HL-60/S4 treated with phorbol 12-myristate 13-acetate at 8.2 ng/mL for 4 days and 3 days (cell line): ENCODE data around the gene ZNF467.

ENCODE experiments used
- in situ Hi-C: fragments of 300-500 bp; cut with MboI; formaldehyde crosslinking; loops from 2 replicates; pipeline ENCODE4 v1.15.0; 2022; ENCODE audit warnings: low sequenced_read_pairs

ZNF467 gene

GRCh38 chr7:149787428-149788299 is 14.3 kb upstream of the ZNF467 start:
- in situ Hi-C loops, result no loop called here

- in situ Hi-C loops, result no loop called here
Observed at GRCh38 chr7:149785983-149786382, 12.6 kb upstream of the ZNF467 start.

- in situ Hi-C loops, result no loop called here
Observed at GRCh38 chr7:149785402-149785801, 12.0 kb upstream of the ZNF467 start.

- in situ Hi-C loops, result no loop called here
Observed at GRCh38 chr7:149784251-149784608, 10.8 kb upstream of the ZNF467 start.

- in situ Hi-C loops, result no loop called here
Observed at GRCh38 chr7:149783386-149784250, 10.2 kb upstream of the ZNF467 start.

GRCh38 chr7:149782682-149783345 is 9.4 kb upstream of the ZNF467 start:
- in situ Hi-C loops, result no loop called here

GRCh38 chr7:149781921-149782320 is 8.5 kb upstream of the ZNF467 start:
- in situ Hi-C loops, result no loop called here

- in situ Hi-C loops, result no loop called here
Observed at GRCh38 chr7:149780636-149781419, 7.4 kb upstream of the ZNF467 start.

GRCh38 chr7:149780056-149780455 is 6.7 kb upstream of the ZNF467 start:
- in situ Hi-C loops, result no loop called here

- in situ Hi-C loops, result no loop called here
Observed at GRCh38 chr7:149779502-149779805, 6.1 kb upstream of the ZNF467 start.

GRCh38 chr7:149778696-149779501 is 5.5 kb upstream of the ZNF467 start:
- in situ Hi-C loops, result no loop called here

GRCh38 chr7:149778327-149778637 is 4.9 kb upstream of the ZNF467 start:
- in situ Hi-C loops, result no loop called here

- in situ Hi-C loops, result no loop called here
Observed at GRCh38 chr7:149777551-149778326, 4.4 kb upstream of the ZNF467 start.

- in situ Hi-C loops, result no loop called here
Observed at GRCh38 chr7:149776848-149777407, 3.5 kb upstream of the ZNF467 start.

GRCh38 chr7:149776289-149776688 is 2.9 kb upstream of the ZNF467 start:
- in situ Hi-C loops, result no loop called here

- in situ Hi-C loops, result no loop called here
Observed at GRCh38 chr7:149775176-149775556, 1.8 kb upstream of the ZNF467 start.

- in situ Hi-C loops, result no loop called here
Observed at GRCh38 chr7:149774237-149775175, 1.1 kb upstream of the ZNF467 start.

- in situ Hi-C loops, result no loop called here
Observed at GRCh38 chr7:149772956-149773434, 393 bp downstream of the ZNF467 start.
